GM18861 (cell line): ENCODE data around the gene CDH1.
"Not testable (repeated sequence)": the region's sequence is repeated elsewhere in the genome, so short reads cannot be mapped to it uniquely, and the experiment has no call there.

ENCODE experiments used
- ATAC-seq: cut with Tn5 transposase; IDR thresholded peaks from one replicate; pipeline ENCODE4 v1.9.1; 2021; ENCODE audit not compliant: unreplicated experiment

The CDH1 gene

DNA sequence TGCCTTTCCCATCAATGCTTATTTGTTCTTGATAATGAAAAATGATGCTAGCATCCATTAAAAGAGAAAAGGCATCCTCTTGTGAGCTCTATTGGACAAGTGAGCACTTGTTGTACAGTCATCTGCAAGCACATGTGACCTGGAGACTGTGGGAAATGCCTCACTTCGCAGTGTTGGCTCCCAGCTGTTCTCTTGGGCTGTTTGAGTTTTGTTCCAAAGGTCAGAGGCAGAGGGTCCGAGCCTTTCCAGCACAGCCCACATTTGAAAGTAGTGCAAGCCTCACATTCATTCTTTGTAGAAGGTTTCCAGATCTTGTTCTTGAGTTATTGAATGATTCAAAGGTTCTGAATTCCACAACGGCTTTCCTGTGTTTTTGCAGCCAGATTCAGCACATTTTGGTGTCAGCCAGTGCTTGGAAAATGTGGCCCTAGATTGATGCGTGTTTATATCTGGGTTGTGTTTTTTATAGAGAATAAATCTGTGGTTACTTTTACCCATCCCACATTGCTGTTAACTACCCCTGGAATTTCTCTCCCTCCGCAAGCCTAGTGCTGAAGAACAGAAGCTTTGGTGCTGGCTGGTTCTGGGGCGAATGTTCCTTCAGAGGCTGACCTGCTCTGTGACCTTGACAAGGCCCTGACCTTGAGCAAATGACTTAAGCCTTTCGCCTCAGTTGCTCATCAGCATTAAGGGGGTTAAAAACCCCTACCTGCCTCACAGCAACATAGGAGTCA lies 49.8 kb downstream of the CDH1 start:
- ATAC-seq = no peak

DNA sequence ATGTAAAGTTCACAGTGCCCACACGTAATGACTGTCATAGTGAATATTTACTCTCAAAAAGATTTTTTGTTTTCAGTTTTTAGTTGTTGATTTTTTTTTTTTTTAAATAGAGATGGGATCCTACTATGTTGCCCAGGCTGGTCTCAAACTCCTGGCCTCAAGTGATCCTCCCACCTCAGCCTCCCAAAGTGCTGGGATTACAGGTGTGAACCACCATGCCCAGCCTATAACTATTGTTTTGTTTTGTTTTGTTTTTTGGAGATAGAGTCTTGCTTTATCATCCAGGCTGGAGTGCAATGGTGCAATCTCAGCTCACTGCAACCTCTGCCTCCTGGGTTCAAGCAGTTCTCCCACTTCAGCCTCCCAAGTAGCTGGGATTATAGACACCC lies 50.3 kb downstream of the CDH1 start:
- not testable (repeated sequence) for ATAC-seq

DNA sequence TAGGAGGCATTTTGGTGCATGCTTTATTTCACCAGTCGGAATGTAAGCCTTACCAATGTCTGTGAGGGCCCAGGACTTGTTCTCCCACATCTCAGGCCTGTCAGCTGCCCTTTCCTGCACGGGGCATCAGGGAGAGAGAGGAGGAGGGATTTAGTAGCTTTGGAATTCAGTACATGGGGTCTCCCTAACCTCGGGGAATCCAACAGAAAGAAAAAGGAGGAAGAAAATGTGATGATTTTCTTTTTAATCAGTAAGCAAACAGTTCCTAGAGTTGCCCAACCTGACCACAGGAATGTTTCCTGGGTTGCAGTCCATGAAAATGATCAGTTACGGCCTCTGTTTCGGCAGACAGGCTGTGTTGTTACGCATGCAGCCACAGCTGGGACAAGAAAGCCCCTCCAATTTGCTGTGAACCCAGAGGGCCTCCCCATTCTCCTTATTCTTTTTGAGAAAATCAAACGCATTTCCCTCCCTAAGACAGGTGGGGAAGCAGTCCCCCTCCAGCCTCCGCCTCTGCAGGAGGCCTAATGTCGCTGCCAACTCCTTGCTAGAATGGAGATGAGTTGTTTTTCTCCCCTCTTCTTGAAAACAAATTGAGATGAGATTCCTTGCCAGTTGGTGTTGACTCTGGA lies 53.2 kb downstream of the CDH1 start:
- ATAC-seq = no peak

DNA sequence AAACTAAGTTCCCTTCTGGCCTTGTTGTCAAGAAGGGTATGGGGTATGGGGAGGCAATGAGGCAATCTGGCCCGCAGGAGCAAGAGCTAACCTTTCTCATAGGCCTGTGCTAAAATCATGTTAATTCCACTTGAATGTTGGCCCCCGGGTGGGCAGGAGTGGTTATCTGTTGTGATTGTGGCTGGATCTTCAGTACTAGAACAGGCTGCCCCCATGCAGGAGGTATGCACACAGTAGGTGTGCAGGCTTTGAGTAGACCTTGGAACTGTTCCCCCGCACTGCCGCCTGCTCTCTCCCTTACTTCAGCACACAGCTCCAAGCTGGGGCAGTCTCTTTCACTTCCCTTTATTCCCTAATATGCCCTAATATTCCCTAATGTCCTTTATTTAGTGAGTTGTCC lies 53.9 kb downstream of the CDH1 start:
- ATAC-seq = no peak

DNA sequence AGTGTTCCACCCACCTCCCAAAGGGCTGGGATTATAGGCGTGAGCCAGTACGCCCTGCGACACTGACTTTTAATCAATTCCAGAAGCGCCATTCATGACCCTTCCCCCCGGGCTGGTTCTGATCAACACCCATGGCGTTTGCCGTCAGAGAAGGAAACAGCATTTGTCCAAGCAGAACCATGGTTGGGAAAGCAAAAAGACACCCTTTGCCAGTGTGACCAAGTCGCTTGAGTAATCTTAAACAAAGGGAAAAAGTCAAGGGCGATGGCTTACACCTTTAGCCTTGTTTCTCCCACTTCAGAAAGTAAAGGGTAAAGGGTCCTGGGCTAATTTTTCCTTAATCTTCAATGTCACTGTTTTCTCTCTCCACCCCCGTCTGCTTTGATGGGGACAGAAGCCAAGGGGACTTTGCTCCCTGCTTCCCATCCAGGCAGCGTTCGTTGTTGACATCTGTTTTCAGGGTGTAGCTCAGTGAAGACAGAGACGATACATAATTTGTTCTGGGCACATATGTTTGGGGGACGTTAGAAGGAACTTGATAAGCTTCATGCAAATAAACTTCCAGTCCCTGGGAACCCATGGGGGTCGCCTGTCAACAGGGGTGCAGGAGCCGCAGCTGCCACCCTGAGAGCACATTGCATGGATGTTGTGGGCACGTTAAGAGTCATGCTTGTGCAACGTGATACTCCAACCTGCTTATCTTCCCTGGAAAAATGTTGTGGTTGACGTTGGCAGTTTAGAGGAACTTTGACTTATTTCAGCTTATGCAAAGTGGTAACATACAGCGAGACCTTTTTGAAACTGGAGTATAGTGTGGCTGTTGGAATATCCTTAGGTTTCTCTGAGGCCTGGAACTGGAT lies 55.6 kb downstream of the CDH1 start:
- ATAC-seq = no peak

DNA sequence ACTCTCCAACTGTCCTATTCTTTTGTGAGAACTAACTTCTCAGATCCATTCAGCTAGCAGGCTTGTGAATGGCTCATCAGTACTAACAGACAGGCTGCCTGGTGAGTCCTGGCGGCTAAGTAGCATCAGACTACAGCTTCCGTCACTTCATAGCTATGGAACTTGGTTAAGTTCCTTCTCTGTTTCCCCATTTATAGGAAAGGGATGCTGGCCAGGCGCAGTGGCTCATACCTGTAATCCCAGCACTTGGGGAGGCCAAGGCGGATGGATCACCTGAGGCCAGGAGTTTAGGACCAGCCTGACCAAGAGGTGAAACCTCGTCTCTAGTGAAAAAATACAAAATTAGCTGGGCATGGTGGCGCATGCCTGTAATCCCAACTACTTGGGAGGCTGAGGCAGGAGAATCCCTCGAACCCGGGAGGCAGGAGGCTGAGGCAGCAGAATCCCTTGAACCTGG lies 56.3 kb downstream of the CDH1 start:
- ATAC-seq = no peak

DNA sequence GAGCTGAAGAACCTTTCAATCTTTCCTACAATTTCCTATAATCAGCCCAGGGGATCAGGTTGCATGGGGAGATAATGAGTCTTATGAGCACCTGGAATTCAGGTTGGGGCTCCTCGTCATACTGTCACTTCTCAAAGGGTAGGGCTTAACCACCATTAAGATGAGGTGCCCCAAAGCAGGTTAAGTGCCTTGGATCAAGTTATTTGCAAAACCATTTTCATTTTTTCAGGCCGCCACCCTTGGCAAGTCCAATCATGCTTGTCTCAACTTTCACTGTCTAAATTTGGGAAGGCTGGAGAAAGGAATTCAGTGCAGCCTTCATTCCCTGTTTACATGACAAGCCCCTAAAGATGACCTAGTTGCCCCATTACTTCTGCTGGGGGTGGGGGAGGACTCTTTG lies 61.3 kb downstream of the CDH1 start:
- no peak for ATAC-seq

DNA sequence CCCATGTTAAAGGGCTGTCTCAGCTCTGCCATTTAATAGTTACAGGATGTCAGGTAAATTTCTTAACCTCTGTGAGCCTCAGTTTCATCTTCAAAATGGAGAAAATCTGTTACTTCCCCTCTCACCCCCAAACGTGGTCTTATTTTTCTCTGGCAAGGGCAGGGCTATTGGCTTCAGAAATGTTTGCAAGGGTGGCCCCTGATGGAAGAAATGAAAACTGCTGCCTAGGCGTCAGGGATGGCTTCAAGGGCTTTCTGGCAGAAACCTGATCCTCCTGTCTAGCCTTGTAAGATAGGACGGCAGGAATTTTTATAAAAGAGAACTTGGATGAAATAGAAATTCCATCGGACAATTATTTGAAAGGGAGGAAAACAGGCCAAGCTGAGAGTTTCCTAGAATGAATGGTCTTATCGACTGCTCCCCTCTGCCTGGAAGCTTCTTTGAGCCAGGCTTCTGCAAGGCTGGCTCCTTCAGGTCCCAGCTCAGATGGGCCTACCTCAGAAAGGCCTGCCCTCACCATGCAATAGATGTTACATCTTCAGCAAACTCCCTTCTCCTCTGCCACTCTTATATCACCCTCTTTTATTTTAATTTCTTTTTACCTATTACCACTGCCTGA lies 63.3 kb downstream of the CDH1 start:
- peak; percentile 52 for ATAC-seq

DNA sequence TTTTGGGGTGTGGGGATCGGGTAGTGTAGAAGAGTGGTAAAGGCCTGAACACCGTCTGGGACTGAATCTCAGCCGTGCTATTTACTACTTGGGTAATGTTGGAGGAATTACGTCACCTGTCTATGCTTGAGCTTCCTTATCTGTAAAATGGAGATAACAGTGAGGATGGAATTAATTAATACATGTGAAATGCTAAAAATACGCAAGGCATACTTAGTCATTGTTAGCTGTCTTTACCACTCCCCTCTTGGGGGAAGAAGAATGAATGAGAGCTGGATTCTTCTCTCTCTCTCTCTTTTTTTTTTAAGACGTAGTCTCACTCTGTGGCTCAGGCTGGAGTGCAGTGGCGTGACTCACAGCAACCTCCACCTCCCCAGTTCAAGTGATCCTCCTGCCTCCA lies 65.1 kb downstream of the CDH1 start:
- ATAC-seq = no peak

DNA sequence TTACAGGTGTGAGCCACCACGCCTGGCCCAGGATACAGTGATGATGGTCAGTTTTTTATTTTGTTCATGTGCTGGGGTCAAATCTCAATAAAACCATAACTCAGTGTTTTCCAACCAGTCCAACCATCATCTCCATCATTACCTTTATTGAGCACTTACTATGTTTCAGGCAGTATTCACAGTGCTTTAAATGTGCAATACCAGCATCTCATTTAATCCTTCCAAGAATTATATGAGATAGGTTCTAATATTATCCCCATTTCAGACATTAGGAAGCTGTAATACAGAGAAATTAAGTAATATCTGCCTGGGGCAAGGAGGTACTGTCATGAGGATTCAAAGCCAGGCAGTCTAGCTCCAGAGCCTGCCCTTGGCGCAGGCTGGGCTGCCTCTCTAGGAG lies 69.3 kb downstream of the CDH1 start:
- ATAC-seq = no peak

DNA sequence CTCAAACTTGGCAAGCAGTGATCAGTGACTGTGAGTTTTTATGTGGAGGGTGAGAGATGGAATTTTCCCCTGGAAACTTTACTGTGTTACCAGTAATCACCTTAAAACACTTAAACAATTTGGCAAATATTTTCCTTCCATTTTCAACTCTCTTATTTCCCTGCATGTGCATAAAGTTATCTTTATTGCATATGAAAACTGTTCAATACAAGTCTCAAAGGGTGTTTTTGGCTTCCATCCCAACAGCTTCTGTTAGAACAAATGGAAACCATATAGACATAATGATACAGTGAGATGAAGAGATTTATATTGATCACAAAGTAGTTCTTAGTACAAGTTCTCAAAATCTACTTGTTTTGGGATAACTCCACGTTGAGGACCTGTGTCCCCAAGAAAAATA lies 69.9 kb downstream of the CDH1 start:
- no peak for ATAC-seq

DNA sequence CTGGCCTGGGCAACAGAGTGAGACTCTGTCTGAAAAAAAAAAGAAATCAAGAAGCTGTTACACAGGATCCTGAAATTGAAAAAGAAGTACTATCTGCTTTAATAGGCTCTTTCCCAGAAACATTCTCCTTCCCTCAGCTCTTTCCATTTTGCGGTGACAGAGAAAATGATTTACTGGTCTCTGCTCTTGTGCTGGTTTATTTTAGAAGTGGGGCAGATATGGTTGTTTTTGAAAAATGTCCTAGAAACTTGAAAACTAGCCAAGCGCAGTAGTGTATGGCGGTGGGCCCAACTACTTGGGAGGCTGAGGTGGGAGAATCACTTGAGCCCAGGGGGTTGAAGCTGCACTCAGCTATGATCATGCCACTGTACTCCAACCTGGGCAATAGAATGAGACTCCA lies 77.4 kb downstream of the CDH1 start:
- no peak for ATAC-seq

DNA sequence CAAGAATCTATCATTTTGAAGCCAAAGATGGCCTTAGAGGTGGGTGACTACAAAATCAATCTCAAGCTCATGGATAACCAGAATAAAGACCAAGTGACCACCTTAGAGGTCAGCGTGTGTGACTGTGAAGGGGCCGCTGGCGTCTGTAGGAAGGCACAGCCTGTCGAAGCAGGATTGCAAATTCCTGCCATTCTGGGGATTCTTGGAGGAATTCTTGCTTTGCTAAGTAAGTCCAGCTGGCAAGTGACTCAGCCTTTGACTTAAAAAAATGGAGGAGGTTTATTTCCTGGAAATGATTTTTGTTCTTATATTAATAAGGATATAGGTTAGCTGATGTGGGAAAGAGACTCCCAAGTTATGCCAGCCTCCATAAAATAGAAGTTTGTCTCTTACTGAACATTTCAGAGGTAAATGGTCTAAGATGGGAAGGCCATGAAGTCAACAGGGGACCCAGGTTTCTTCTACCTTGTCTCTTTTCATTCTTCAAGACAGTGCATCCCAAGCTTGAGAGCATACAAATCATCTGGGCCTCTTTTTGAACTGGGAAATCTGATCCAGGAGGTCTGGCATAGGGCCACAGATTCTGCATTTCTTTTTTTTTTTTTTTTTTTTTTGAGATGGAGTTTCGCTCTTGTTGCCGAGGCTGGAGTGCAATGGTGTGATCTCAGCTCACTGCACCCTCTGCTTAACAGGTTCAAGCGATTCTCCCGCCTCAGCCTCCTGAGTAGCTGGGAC lies 86.5 kb downstream of the CDH1 start:
- ATAC-seq = no peak

DNA sequence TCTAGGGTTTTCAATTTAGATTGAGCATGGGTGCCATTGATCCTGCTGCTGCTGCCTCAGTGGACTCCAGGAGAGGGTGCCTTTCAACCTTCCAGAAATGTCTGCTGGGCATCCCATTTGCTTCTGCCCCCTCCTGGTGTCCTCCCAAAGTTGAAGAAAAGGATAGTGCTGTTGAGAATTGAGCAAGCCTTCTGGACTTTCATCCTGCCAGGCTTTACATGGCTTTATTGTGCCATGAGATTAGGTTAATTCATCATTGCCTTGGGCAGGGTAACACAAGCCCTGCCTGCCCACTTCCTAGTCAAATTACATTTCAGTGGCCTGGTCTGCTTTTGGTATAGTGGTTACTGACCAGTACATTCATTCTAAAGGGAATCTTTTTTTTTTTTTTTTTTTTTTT lies 88.3 kb downstream of the CDH1 start:
- ATAC-seq = no peak

DNA sequence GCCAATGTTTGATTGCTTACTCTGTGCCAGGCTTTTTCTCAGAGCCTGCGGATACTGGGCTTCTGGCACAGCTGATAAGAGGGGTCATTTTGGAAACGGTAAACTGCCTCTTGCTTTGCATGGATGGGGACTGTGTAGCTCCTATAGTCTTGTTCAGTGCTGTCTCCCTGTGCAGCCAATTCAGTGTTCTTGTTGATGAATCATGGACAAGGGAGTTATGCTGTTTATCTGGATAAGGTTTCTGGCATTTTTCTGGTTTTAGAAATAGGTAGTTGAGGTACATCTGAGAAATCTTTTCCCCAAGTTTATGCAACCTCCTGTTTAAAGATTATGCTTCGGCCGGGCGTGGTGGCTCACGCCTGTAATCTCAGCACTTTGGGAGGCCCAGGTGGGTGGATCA lies 89.6 kb downstream of the CDH1 start:
- ATAC-seq = no peak

DNA sequence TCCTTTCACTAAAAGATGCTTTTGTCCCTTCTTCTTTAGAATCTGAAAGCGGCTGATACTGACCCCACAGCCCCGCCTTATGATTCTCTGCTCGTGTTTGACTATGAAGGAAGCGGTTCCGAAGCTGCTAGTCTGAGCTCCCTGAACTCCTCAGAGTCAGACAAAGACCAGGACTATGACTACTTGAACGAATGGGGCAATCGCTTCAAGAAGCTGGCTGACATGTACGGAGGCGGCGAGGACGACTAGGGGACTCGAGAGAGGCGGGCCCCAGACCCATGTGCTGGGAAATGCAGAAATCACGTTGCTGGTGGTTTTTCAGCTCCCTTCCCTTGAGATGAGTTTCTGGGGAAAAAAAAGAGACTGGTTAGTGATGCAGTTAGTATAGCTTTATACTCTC lies 96.2 kb downstream of the CDH1 start:
- no peak for ATAC-seq

DNA sequence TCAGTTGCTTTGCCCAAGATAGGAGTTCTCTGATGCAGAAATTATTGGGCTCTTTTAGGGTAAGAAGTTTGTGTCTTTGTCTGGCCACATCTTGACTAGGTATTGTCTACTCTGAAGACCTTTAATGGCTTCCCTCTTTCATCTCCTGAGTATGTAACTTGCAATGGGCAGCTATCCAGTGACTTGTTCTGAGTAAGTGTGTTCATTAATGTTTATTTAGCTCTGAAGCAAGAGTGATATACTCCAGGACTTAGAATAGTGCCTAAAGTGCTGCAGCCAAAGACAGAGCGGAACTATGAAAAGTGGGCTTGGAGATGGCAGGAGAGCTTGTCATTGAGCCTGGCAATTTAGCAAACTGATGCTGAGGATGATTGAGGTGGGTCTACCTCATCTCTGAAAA lies 97.5 kb downstream of the CDH1 start:
- ATAC-seq = no peak

DNA sequence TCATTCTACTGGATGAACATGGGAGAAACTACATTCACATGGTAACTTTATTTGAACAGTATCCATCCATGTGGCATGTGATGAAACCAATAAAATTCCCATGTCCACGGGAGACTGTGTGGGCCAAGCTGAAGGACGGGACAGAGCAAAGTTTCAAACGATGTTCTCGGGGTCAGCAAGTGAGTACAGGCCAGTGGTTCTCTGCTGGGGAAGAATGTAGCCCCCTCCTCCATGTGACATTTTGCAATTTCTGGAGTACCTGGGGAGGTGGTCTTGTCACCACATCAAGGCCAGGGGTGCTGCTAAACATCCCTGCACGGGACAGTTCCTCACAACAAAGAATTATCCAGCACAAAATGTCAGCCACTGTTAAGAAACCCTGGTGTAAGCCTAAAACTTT lies 98.9 kb downstream of the CDH1 start:
- ATAC-seq = no peak

DNA sequence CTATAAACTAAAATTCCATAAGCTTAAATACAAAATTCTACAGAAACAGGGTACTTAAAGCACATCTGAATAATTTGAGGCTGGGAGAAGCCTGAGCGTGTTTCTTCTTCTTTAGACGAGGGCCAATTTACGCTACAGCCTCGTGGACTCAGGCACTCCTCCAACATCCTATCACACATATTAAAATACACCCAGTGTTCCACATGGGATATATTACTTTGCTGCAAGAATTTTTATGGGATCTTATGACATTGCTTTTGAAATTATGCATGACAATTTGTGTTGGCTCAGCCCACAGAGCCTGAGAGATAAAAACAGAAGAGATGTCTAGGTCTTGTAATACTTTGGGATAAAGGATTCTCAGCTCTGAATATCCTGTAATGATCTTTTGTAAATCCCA lies 102.7 kb downstream of the CDH1 start:
- no peak for ATAC-seq

DNA sequence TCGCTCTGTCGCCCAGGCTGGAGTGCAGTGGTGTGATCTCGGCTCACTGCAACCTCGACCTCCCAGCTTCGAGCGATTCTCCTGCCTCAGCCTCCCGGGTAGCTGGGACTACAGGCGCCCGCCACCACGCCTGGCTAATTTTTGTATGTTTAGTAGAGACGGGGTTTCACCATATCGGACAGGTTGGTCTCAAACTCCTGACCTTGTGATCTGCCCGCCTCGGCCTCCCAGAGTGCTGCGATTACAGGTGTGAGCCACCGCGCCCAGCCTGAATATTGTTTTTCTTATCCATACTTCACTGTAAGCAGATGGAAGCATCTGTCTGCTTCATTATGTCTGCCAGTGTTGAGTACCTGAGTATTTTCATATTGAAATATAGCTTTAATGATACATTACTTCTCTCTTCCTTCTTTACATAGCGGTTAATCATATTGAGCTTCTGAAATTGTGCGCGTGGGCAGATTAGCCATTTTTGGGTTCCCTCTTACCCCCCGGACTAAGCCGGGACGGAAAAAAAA lies 105.9 kb downstream of the CDH1 start:
- not testable (repeated sequence) for ATAC-seq
